Right lobe of liver (tissue), 6 donors: ENCODE measurements around the gene CCDC97. TPM values are rescaled to one million over a fixed set of nuclear protein-coding genes. Genes with fewer than 3 reads are reported as not detected.

Experiments used
- ATAC-seq, 4 donors: fragments of 200-7000 bp; cut with Tn5 transposase; one replicate each; pipeline ENCODE4 v1.9.1; 2020; ENCODE audit warnings: mild to moderate bottlenecking in 4 of 4, moderate library complexity in 4 of 4
- DNase-seq, 3 donors: peaks; one replicate each; pipeline ENCODE4 v3.0.0-alpha.2; 2020
- H3K27ac ChIP-seq, 3 donors: fragments of 200-600 bp; one replicate each; pipeline ENCODE4 v1.8.0; 2022
- H3K27me3 ChIP-seq, 2 donors: fragments of 200-600 bp; one replicate each; pipeline ENCODE4 v1.8.0; 2022
- H3K36me3 ChIP-seq, 4 donors: fragments of 200-600 bp; sonication (generic) in 1 of 4; one replicate each; pipeline versions ENCODE4 v1.5.1 to v1.8.0; 2017 to 2022; ENCODE audit warnings: control low read depth in 1 of 4
- H3K4me1 ChIP-seq, 4 donors: fragments of 200-600 bp; sonication (generic) in 1 of 4; one replicate each; pipeline versions ENCODE4 v1.5.1 to v1.8.0; 2017 to 2022; ENCODE audit warnings: control low read depth in 1 of 4
- H3K4me3 ChIP-seq, 3 donors: fragments of 200-600 bp; one replicate each; pipeline ENCODE4 v1.8.0; 2022
- H3K9me3 ChIP-seq, 4 donors: fragments of 200-600 bp; sonication (generic) in 1 of 4; one replicate each; pipeline versions ENCODE4 v1.5.1 to v1.8.0; 2017 to 2022; ENCODE audit warnings: control low read depth in 1 of 4
- CTCF ChIP-seq, 4 donors: fragments of 200-600 bp in 3 of 4; fragments of 450-650 bp in 1 of 4; IDR thresholded peaks; one replicate each; pipeline versions ENCODE4 v1.5.1 to v1.8.0; 2016 to 2022; ENCODE audit warnings: antibody characterized with exemption in 4 of 4, mild to moderate bottlenecking in 2 of 4
- POLR2A ChIP-seq: fragments of 450-650 bp; IDR thresholded peaks from one replicate; pipeline ENCODE4 v1.6.1; 2017; ENCODE audit warnings: antibody characterized with exemption, mild to moderate bottlenecking
- WGBS: methylation state at CpG from one replicate; pipeline ENCODE4 v1.1.6; 2018; ENCODE audit warnings: low coverage, low lambda C conversion rate; ENCODE audit not compliant: insufficient coverage; ENCODE audit errors: missing lambda C conversion rate; 5-methylcytosine and 5-hydroxymethylcytosine counted together
- intact Hi-C, 2 donors: fragments of 100-400 bp; cut with DNase I; formaldehyde crosslinking; loops; one replicate each; pipeline versions ENCODE4 v1.11.2 to v1.14.1; 2022
- total RNA-seq, 6 experiments: library from RNA; depleted of rRNA in 2 of 6; stranded (reverse); fragments of >200 nt in 2 of 6; fragmentation: NEBNext Ultra II Directional in 3 of 6; extraction: Animal tissue kit (Norgen Biotek cat#: 25700) in 3 of 6; gene quantifications; one replicate each; pipeline versions ENCODE4 v1.1.0 to v1.2.4, GENCODE V29; 2016 to 2023
- donor health status: DM: no; HTN: yes; CAD: no.
- donor health status: DM: no; HTN: no; CAD: no.
- donor health status: DM: no; HTN: no; CAD: no.
- donor health status: DM: no; HTN: yes; CAD: no.
- donor health status: DM: no; HTN: yes; CAD: no.

The CCDC97 gene
- total RNA-seq, 6 experiments from 2014 or later, result 4.6 to 7.2 (median 6.9) TPM

GRCh38 chr19:41330946-41331678, 21.1 kb downstream of the CCDC97 start:
- Histone ChIP-seq H3K27ac (no peak overlapping the region), H3K4me1 (peaks cover 0 to 9% (median 0%) of the 10 kb centered on the region in 4 donors), H3K36me3 (no peaks in the 10 kb centered on the region), H3K9me3 (no peaks in the 10 kb centered on the region), H3K4me3 (no peak overlapping the region), H3K27me3 (no peaks in the 10 kb centered on the region)
- intact Hi-C loops, result no loop called here
- no peak for TF ChIP-seq CTCF (IDR thresholded peaks at IDR 0.05)
- no peak for TF ChIP-seq POLR2A
- ATAC-seq, result no peak
- WGBS, result 75% methylated on average over 6 of the region's 47 CpGs
- peak in 1 of 3 donors; percentile 23 for DNase-seq

- DNase-seq, result no peak
- ATAC-seq, result no peak
- intact Hi-C loops, result no loop called here
- TF ChIP-seq CTCF (IDR thresholded peaks at IDR 0.05) (no peak), POLR2A (no peak)
- no peaks in the 10 kb centered on the region for H3K9me3 ChIP-seq
- H3K27me3 ChIP-seq, result no peaks in the 10 kb centered on the region
- H3K27ac ChIP-seq, result no peak overlapping the region
- WGBS, result no CpG with 5 or more reads among the region's 16 CpGs
- H3K4me1 ChIP-seq, result peaks cover 0 to 3% (median 0%) of the 10 kb centered on the region in 4 donors
- no peak overlapping the region for H3K4me3 ChIP-seq
- H3K36me3 ChIP-seq, result no peaks in the 10 kb centered on the region
These were observed 22.0 kb downstream of the CCDC97 start for GRCh38 chr19:41332000-41332399.

- no peaks in the 10 kb centered on the region for H3K36me3 ChIP-seq
- H3K27me3 ChIP-seq, result no peaks in the 10 kb centered on the region
- no peaks in the 10 kb centered on the region for H3K9me3 ChIP-seq
- DNase-seq (no peak), ATAC-seq (no peak)
- TF ChIP-seq CTCF (IDR thresholded peaks at IDR 0.05) (no peak), POLR2A (no peak)
- 64% methylated on average over 5 of the region's 5 CpGs for WGBS
- intact Hi-C loops, result no loop called here
- H3K4me1 ChIP-seq, result no peaks in the 10 kb centered on the region
- H3K27ac ChIP-seq, result no peak overlapping the region
- no peak overlapping the region for H3K4me3 ChIP-seq
These were observed 22.5 kb downstream of the CCDC97 start for GRCh38 chr19:41332468-41332867.

- Histone ChIP-seq H3K9me3 (no peaks in the 10 kb centered on the region), H3K27ac (peak overlapping the region in 2 of 3 donors; percentile 14 to 57), H3K27me3 (no peaks in the 10 kb centered on the region), H3K4me3 (no peak overlapping the region), H3K4me1 (no peaks in the 10 kb centered on the region), H3K36me3 (no peaks in the 10 kb centered on the region)
- peak; percentile 53 to 77 (median 64) for ATAC-seq
- 39% methylated on average over 4 of the region's 5 CpGs for WGBS
- intact Hi-C loops, result no loop called here
- DNase-seq, result no peak
- no peak for TF ChIP-seq POLR2A
These were observed 24.8 kb downstream of the CCDC97 start for GRCh38 chr19:41334793-41335192.

GRCh38 chr19:41335467-41335866, 25.5 kb downstream of the CCDC97 start:
- WGBS, result no CpG with 5 or more reads among the region's 10 CpGs
- Histone ChIP-seq H3K9me3 (no peaks in the 10 kb centered on the region), H3K4me3 (no peak overlapping the region), H3K36me3 (peaks cover 0 to 1% (median 0%) of the 10 kb centered on the region in 4 donors), H3K27ac (no peak overlapping the region), H3K27me3 (no peaks in the 10 kb centered on the region), H3K4me1 (no peaks in the 10 kb centered on the region)
- DNase-seq, result no peak
- intact Hi-C loops, result no loop called here
- no peak for ATAC-seq
- TF ChIP-seq POLR2A, result no peak
- no peak for TF ChIP-seq CTCF (IDR thresholded peaks at IDR 0.05)
